GM18508 (cell line): ENCODE measurements around the gene COL25A1.

Experiments
- ATAC-seq: cut with Tn5 transposase; IDR thresholded peaks from one replicate; pipeline ENCODE4 v1.9.1; 2021; ENCODE audit warnings: moderate number of reproducible peaks; ENCODE audit not compliant: insufficient read depth, unreplicated experiment

Gene COL25A1

DNA sequence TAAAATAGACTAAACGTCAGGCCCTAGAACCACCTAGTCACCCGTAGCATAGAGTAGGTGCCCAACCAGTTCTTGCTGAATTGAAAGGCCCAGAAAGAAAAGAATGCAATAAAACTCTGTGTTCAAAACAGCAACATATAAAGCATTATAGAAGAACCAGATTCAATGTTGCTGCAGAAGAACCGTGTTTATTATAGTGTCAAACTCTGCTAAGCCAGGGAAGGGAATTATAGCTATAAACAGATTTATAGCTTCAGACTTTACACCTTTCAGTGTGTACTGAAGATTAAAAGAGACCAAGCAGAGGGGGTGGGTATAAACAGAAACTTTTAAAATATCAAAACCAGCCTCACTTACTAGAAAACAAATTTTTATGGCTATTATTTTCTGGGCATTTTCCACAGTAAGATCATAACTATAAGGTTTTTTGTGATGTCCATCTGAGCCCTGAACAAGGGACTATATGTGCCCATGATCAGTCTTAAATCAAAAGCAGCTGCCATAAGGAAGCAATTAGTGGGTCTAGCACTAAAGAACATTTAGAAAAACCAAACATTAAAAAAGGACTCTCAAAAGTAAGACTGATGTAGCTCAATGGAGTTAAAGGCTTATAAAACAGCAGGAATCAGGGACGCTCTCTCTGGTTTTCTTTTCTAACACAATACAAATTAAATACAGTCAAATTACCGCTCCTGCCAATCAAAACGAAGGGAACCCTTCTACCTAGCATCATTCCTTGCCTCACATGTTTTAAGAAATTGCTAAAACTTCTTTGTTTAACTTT lies 319.9 kb downstream of the COL25A1 start:
- ATAC-seq, result no peak

DNA sequence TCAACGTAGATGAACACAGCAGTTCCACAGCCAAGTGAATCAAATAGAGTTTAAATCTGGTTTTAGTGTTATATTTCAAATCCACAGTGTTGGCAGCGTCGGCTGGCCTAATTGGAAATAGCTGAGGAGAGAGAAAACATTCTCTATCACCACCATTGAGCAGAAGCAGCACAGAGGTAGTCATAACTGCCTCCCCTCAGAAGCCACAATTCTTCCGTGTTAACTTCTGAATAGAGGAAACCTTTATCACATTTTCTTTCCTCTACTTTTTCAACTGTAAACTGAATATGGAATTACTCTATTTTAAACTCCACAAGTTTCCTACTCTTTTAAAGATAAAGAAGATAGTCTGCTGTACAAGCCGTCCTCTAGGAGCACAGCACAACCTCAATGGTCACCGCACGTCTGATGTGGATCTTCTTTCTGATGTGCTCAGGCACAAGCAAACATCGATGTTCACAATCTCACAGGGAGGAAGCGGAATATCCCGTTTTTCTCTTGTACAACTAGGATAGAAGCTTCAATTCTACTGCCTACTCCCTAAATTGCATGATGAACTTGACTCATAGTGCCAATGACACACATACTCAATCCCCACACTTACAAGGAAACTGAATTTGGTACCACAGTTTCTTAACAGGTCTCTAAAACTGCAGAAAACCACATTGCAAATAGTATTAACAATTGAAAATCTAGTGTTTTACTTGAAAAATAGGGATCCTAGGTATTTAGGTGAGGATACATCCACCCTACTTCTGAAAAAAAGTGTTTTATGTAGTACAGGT lies 321.8 kb downstream of the COL25A1 start:
- no peak for ATAC-seq

DNA sequence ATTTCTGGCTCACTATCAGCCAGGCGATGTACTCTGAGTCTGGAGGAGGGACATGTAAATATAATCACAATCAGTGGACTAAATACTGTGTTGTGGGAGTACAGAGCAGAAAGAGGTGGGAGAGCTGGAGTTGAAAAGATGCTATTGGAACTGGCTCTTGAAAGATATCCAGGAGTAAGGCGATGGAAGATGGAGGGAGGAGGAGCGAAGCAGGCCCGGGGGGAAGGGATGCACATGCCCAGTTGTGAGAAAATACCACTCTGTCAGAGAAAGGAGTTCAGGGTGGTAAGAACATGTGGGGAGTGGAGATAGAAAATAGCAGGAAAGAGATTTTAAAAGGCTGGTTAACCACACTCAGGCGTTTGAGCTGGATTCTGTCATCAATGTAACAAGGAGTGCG lies 322.7 kb downstream of the COL25A1 start:
- no peak for ATAC-seq

DNA sequence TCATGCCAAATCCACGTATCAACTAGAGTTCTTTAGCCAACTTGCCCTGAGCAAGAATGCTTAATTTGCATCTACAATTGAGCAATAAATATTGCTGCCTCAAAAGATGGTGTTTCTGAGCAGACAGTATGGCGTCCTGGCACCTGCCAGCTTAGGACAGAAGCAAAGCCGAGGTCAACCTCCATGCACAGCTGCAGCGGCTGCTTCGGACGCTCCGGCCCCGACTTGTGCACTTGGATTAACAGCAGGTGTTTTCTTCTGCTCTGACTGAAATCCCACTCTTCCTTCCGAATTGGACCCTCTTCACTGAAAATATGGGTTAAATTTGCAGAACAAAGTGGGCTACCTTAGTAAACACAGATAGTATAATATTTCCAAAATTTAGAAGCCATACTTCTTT lies 324.4 kb downstream of the COL25A1 start:
- no peak for ATAC-seq

DNA sequence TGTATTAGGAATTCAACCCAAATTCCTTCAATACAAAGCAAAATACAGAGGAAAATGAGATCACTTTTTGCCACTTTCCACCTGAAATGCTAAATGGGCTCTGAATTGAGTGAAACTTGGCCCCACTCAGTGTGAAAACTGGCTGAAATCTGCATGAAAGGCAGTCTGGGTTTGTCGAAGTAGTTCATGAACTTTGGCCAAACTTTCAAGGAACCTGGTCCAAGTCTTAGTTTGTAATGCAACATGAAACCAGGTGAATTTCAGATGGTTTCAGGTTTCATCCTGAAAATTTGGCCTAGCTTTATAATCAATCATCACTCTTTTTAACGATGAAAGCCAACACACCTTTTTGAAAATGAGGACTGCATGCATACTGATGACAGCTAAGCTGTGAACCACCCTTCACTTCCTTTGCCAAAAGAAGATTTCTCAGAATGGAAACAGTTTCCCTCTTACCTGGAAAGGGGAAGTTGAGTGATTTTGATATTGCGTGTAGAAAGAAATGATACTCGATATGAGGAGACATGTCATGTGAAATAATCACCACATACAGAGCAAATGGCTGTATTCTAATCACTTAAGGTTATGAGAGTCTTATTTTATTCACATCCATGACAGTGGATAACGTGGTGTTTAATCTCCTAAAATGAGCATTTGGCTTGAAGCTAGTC lies 329.7 kb downstream of the COL25A1 start:
- ATAC-seq, result peak; percentile 56

DNA sequence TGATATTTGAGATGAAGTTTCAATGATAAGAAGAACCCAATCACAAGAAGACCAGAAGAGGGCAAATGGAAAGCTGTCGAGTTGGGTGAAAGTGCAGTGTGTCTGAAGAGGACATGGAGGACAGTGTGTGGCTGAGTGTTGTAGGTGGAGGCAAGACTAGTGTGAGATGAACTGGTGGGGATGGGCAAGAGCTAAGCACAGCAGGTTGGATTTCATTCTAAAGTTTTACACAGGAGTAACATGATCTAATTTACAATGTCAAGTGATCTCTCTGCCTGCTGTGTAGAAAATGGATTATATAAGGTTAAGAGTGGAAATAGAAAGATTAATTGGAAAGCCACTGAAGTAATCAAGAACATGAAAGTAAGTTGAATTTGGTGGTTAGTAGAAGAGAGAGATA lies 331.0 kb downstream of the COL25A1 start:
- ATAC-seq, result no peak

DNA sequence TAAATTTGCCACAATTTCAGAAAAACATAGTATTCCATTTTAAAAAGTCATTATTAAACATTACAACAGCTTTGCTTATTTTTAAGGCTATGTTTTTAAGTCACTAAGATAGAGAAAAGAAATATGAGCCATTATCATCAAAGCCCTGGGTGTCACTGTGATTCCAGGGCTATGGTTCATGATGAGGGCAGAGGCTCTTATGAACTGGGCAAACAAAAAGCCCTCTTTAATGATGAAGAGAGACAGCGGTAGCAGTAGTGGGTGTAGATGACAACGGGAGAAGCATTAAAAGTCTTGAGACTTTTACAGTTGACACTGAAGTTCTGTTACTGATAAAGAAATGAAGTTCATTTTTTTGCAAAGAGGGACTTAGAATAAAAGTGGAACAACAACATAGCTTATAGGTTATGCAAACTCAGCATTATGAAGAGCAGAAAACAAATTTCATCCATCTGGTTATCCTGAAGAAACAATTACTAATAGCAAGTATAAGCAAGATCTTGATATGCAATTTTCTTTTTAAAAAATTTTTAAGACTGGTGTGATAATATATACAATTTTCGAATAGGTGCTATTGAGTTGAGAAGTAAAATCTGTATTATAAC lies 336.9 kb downstream of the COL25A1 start:
- ATAC-seq, result no peak

DNA sequence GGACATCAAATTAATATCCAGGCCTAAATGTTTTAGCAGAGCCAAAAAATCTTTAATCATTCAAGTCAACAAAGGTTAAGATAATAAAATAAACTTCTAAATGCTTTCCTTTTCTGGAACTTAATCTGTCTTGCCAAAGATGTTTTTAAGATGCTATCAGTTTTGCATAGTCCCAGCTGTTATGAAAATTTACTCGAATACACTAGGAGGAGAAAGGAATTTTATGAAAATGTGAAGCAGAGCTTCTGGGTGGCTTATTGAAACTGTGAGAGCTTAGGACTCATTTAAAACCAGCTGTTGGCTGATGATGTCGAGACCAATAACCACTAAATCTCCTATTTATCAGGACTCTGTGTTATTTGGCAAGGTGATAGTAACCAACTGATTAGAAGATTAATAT lies 337.4 kb downstream of the COL25A1 start:
- no peak for ATAC-seq

DNA sequence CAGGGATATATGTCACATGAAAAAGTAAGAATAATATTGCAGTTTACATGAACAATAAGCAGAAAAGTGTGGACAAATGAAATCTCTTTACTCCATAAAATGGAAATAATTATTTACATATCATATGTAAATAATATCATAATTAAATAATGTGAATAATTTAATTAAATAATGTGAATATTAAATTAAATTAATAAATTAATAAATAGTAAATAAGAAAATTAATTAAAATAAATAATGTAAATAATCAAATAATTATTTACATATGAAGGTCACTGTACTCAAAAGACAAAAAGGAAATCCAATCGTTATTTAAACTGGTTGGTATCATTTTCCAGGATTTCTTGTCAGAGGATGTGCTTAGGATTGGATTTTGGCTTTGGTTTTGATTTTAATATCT lies 338.5 kb downstream of the COL25A1 start:
- ATAC-seq, result no peak

DNA sequence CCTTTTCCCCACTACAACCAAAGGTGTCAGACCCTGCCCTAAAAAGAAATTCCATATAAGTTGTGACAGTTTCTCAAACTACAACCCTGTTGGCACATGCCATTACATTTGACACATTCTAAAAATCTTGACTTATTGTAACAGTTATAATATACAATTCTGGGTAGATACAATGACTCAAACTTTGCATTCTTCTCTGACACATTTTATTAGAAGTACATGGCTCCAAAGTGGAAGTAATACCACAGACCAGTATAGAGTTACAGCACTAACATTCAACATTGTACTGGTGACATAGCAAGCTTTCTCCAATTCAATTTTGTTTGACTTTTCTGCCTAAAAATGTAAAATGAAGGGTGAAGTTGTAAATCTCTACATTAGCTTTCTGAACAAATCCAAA lies 343.0 kb downstream of the COL25A1 start:
- no peak for ATAC-seq

DNA sequence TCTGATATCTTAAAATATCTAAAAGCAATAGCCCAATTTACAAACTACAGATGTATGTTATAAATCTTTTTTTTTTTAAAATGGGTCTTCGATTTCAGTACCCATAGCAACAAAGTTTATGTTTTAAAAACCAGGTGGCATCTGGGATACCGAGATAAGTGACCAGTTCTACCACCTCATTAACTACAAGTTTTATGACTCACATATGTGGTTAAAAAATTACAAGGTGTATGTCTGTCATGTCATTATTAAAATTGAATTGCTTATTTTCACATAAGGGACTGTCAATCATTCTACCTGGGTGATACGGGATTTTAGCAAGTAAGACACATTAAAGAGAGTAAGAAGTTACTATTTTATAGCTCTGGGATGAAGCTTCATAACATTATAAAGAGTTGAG lies 347.6 kb downstream of the COL25A1 start:
- ATAC-seq, result no peak

DNA sequence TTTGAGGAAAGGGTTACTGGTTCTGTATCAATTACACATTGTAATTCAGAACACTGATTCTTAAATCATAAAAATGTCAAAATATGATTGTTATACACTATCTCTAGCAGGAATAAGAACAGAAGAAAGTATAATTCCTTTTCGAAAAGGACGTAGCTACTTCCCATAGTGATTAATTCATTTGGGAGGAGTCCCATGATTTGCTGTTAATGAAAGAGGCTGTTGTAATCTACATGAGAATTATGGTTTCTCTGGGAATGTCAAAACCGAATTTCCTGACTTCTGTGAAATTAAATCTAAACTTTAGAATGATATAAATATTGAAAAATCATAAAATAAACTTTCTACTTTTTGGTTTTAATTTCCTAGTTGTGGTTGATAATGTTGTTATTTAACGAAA lies 348.5 kb downstream of the COL25A1 start:
- ATAC-seq, result no peak

DNA sequence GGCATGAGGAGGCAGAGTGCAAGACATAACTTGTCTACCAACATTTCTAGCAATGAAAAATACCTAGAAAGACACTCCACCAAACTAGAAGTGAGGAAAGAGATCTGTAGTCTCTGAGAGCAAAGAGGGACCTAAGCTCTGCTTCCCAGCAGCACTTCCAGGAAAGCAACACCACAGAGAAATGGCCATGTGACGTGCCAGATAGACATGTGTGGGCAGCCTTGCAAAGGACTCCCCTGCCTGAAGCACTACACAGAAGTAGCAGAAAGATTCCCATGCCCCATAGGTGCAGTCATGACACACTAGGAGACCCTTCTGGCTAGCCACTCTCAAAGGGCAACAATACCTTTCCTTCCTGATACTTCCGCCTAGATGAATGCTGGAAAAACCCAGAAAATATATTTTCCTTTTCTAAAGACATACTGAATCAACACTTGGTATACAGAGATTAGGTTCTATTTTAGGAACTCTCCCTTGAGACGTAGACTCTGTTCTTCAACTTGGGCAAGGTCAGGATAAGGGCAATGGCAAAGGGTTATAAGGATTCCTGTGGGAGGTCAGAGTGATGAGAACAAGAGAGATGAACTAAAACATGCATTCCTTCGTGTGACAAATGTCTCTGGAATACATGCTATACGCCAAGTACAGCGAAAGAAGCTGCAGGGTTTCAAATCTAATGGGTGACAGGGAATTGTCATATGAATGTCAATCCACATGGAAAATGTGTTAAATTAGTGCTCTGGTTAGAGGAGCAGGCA lies 352.1 kb downstream of the COL25A1 start:
- ATAC-seq, result no peak

DNA sequence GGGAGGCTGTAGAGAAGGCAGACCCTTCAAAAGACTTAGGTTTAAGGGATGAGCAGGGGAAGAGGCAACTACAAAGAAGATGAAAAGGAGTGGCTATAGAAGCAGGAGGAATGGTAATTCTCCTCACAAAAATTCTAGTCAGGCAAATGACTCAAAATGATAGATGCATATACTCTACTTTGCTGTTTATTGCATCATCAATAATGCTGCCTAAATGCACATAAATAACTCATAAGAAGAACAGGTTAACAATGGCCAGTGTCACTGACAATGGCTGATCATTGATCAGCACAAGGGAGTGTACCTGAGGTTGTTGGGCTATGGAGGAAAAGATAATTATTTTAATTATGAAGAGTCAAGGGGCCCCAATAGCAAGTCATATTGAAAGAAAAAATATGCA lies 354.9 kb downstream of the COL25A1 start:
- no peak for ATAC-seq

DNA sequence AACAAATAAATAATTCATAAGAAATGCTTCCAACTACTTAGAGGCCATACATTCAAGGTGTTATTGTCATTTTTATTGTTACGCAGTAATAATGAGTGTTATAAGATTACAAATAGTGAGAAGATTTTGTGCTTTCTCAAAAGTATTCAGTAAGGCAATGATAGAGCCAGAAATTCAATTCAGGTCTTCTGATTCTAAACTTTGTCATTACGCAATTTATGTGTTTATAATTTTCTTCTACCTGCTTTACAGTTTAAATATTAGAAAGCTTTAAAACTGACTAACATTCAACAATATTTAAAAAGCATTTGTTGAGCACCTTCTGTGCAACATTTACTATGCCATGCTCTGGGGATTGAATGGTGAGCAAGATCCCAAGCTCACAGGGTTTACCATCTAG lies 356.2 kb downstream of the COL25A1 start:
- no peak for ATAC-seq

DNA sequence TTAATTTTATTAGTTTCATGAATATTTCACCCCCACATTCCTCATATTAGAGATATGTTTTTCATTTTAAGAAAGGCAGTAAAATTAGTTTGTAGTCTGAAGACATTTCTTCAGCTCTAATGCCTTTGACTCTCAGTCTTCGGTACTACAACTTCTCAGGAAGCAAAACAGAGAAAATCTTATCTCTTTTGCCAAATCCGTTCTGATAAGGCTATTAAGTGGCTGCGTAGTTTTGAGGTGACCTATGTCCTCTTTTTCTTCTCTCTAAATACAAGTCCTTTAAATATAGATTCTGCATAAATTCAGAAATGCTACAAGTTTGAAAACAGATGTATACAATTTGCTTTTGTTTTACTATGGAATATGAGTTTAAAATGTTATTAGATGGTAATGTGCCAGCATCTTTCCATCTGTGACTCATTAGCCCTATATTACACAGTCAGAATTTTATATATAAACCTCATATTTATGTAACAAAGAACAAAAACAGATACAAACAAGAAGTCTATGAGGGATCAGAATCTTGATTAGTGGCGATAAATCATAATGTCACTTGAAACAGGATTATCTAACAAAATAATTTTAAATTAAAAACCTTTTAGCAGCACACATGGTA lies 358.4 kb downstream of the COL25A1 start:
- ATAC-seq, result no peak

DNA sequence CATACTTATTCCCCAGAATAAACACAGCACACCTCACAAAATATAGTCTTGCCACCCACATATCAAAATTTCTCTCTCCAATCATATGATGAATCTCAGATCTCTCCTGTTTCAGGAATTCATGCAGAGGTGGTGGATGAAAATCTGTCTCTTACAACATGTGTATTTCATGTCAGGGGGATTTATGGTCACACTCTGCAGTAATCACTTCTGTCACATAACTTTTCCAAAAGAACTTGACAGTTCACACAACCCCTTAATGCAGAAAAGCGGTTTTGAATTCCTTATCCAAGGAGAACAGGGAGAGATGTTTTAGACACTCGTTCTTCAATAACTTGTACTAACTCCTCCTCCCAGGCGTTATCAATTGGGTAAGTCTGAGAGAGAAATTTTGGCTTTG lies 359.1 kb downstream of the COL25A1 start:
- no peak for ATAC-seq

DNA sequence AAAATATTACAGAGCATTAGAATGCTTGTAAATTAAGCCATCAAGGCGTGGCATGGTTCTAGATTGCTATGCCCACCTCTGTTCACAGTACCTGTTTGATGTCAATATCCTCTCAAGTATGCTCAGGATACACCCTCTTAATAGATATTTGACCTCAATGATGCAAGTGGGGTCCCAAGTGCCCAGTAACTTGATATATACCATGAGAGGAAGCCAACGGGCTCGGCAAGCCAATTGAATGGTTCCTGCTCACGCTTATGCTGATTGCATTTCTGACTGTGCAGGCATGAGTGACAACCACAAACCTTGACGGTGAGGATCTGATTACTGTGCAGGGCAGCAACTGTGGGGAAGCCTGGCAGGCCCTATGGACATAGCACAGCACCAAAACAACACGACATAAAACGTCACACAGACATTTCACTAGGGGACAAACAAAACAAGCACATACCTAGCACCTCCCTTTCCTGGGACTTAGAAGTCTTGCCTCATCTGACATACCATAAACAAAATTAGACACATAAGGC lies 360.5 kb downstream of the COL25A1 start:
- ATAC-seq, result no peak

DNA sequence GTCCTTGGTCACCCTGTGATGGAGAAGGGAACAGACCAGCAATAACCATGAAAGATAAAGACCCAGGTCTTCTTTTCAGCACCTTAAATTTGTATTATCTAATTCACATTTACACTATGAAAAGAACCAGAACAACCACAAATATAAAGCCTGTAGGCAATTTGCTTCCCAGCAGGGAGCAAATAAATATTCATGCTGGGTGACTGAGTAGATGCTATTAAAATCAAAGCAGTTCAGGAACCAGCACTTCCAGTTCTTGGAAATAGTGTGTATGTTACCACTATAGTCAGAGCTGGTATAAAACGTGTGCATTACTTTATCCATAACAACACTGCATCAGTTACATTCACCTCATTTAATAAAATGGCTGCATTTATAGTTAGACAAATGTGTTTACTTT lies 361.8 kb downstream of the COL25A1 start:
- ATAC-seq, result no peak

DNA sequence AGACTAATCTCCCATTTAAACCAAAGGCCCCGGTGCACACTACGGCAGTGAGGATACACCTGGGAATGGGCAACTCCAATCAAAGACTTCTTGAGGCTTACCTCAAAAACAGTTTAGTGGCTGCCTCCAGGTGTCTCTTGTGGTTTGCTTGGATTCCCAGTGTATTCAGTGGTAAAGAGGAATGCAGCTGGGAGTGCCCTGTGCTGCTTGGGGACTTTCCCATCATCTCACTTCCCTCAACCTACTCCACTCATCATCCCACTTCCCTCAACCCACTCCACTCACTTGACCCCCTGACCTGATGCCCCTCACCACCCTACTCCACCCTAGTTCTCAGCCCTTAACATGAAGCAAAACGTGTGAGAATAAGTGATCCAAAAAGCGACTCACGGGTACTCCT lies 362.3 kb downstream of the COL25A1 start:
- no peak for ATAC-seq
